GM12865 (cell line): ENCODE data around the gene MYL6.

Experiments
- DNase-seq: peaks from one replicate; pipeline ENCODE4 v3.0.0; 2010; ENCODE audit warnings: low read depth
- H3K4me3 ChIP-seq: 2 replicates; pipeline ENCODE4 v1.5.1; 2011; ENCODE audit warnings: mild to moderate bottlenecking, low read depth, low read length, control low read depth
- TF ChIP-seq, protein P1 (sequence below): IDR thresholded peaks from 2 replicates; pipeline ENCODE4 v1.5.1; 2011; ENCODE audit warnings: low read length, control low read depth, low read depth, inconsistent platforms; ENCODE audit not compliant: insufficient read depth; ENCODE audit errors: missing control alignments

The MYL6 gene

DNA sequence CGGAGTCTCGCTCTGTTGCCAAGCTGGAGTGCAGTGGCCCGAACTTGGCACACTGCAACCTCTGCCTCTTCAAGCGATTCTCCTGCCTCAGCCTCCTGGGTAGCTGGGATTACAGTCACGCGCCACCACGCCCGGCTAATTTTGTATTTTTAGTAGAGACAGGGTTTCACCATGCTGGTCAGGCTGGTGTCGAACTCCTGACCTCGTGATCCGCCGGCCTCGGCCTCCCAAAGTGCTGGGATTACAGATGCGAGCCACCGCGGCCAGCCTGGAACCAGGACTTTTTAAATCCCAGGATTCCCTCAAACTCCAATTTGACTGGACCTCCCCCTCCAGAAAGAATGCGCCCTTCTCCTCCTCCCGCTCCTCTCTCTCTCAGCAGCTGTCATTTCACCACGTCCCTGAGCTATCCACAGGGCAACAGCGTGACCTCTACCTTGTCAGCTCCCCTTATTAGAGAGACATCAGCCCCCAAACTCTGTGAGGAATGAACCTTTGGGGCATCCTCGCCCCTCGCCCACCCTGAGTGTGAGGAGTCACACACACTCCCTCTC lies 28.1 kb upstream of the MYL6 start:
- DNase-seq = no peak
- TF ChIP-seq, protein P1, sequence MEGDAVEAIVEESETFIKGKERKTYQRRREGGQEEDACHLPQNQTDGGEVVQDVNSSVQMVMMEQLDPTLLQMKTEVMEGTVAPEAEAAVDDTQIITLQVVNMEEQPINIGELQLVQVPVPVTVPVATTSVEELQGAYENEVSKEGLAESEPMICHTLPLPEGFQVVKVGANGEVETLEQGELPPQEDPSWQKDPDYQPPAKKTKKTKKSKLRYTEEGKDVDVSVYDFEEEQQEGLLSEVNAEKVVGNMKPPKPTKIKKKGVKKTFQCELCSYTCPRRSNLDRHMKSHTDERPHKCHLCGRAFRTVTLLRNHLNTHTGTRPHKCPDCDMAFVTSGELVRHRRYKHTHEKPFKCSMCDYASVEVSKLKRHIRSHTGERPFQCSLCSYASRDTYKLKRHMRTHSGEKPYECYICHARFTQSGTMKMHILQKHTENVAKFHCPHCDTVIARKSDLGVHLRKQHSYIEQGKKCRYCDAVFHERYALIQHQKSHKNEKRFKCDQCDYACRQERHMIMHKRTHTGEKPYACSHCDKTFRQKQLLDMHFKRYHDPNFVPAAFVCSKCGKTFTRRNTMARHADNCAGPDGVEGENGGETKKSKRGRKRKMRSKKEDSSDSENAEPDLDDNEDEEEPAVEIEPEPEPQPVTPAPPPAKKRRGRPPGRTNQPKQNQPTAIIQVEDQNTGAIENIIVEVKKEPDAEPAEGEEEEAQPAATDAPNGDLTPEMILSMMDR = no peak
- peak overlapping the region; percentile 92; the same call in 1 of the 2 replicates for H3K4me3 ChIP-seq

DNA sequence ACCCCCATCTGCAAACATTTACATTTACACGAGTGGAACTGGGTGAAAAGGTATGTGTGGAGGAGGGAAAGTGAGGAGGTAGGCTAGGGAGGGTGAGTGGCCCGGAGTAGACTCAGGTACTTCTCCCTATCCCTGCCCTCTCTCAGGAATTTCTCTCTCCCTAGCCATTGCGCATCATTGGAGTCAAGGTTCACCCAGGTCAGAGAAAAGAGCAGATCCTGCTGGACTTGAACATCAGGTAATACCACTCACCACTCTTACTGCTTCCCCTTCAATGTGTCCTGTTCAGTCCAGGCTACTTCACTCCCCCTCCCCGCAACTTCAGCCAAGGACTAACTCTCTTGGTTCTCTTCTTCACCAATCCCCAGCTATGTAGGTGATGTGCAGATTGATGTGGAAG lies 27.3 kb upstream of the MYL6 start:
- TF ChIP-seq, protein P1 = no peak
- no peak overlapping the region for H3K4me3 ChIP-seq
- no peak for DNase-seq

DNA sequence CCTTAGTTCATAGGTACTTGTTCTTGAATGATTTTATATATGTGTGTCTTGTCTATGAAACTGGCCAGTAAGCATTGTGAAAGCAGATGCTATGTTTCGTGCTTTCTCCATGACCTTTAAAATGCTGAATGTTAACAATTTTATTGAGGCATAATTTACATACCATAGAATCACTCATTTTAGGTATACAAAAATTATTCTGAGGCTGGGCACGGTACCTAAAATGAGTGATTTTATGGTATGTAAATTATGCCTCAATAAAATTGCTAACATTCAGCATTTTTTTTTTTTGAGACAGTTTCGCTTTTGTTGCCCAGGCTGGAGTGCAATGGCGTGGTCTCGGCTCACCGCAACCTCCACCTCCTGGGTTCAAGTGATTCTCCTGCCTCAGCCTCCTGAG lies 23.3 kb upstream of the MYL6 start:
- TF ChIP-seq, protein P1 = no peak
- DNase-seq = no peak
- no peak overlapping the region for H3K4me3 ChIP-seq

DNA sequence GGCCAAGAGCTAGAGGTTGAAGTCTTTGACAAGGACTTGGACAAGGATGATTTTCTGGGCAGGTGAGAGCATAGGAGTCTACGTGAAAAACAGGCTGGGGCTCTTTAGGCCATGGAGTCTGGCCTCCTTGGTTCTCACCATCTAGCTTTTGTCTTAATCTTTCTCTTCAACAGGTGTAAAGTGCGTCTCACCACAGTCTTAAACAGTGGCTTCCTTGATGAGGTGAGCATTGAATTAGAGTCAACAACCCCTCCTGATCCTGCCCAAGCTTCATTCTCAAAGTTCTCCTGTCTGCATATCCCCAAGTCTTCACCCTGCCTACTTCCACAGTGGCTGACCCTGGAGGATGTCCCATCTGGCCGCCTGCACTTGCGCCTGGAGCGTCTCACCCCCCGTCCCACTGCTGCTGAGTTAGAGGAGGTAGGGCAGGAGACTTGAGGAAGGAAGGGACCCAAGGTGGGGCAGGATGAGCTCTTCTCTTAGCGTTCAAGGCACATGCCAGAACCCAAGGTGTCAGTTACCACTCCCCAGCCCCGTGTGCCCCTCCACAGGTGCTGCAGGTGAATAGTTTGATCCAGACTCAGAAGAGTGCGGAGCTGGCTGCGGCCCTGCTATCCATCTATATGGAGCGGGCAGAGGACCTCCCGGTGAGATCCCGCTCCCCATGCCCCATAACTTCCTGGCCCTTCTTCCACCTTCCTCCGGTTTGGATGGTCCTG lies 20.1 kb upstream of the MYL6 start:
- TF ChIP-seq, protein P1 = no peak
- DNase-seq = no peak
- H3K4me3 ChIP-seq = no peak overlapping the region

DNA sequence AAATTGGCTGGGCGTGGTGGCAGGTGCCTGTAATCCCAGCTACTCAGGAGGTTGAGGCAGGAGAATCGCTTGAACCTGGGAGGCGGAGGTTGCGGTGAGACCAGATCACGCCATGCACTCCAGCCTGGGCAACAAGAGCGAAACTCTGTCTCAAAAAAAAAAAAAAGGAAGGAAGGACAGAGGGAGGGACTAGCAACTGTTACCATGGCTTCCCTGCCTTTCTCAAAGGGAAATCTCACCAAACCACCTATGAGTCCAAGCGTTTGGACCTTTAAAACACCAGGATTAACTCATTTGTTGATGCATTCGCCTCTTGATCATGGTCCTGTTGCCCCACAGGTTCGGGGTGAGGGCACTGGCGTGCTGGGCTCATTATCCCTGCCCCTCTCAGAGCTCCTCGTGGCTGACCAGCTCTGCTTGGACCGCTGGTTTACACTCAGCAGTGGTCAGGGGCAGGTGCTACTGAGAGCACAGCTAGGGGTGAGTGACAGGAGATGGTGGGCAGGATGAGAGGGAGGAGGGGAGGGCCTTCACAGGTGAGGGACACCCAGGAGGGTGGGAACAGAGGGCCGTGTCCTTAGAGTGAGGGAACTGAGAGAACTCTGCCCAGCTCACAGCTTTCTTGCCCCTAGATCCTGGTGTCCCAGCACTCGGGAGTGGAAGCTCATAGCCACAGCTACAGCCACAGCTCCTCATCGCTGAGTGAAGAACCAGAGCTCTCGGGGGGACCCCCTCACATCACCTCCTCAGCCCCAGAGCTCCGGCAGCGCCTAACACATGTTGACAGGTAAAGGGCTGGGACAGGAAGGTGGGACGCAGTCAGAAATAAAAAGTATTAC lies 16.0 kb upstream of the MYL6 start:
- DNase-seq = no peak
- H3K4me3 ChIP-seq = no peak overlapping the region
- TF ChIP-seq, protein P1 = no peak

DNA sequence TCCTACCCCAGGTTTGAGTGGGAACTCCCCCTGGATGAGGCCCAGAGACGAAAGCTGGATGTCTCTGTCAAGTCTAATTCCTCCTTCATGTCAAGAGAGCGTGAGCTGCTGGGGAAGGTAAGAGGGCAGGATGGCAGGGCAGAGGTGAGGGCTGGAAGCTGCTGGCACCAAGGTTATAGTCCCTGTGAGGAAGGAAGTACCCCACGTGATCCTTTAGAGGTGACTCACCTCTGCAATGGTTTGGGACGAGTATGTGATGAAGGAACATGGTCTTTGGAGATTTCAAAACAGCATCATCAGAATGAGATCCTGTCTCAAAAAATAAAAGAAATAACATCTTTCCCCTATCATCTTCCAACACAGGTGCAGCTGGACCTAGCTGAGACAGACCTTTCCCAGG lies 14.9 kb upstream of the MYL6 start:
- TF ChIP-seq, protein P1 = no peak
- no peak for DNase-seq
- no peak overlapping the region for H3K4me3 ChIP-seq
